ENCODE data around the gene CCL7.

Gene CCL7

GRCh38 chr17:34285286-34285792 is 15.3 kb downstream of the CCL7 start, which contains the start of gene CCL11:
TSS of gene CCL11 (plus strand) at chr17:34285742. CDS start at chr17:34285809, 67 bp downstream.
- DNase-seq = no peak
- Histone ChIP-seq H3K4me3 (no peak within 1 kb of the TSS), H3K9me3 (no peaks in the 10 kb centered on the region), H3K27ac (no peak within 1 kb of the TSS), H3K36me3 (no peaks in the 10 kb centered on the region), H3K27me3 (no peaks in the 10 kb centered on the region), H3K4me1 (peaks cover 0 to 5% (median 0%) of the 10 kb centered on the region in 4 donors)
- intact Hi-C loops (cut with DNase I; ENCODE audit: low total_unique reads) = no loop called here
- TF ChIP-seq, protein P1, sequence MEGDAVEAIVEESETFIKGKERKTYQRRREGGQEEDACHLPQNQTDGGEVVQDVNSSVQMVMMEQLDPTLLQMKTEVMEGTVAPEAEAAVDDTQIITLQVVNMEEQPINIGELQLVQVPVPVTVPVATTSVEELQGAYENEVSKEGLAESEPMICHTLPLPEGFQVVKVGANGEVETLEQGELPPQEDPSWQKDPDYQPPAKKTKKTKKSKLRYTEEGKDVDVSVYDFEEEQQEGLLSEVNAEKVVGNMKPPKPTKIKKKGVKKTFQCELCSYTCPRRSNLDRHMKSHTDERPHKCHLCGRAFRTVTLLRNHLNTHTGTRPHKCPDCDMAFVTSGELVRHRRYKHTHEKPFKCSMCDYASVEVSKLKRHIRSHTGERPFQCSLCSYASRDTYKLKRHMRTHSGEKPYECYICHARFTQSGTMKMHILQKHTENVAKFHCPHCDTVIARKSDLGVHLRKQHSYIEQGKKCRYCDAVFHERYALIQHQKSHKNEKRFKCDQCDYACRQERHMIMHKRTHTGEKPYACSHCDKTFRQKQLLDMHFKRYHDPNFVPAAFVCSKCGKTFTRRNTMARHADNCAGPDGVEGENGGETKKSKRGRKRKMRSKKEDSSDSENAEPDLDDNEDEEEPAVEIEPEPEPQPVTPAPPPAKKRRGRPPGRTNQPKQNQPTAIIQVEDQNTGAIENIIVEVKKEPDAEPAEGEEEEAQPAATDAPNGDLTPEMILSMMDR (IDR thresholded peaks at IDR 0.05) = no peak

DNA sequence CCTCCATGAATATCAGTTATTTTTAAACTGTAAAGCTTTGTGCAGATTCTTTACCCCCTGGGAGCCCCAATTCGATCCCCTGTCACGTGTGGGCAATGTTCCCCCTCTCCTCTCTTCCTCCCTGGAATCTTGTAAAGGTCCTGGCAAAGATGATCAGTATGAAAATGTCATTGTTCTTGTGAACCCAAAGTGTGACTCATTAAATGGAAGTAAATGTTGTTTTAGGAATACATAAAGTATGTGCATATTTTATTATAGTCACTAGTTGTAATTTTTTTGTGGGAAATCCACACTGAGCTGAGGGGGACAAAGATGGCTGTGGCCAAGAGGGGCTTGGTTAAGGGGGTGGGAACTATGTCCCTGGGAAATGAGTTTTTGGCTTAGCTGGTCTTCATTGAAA is 17.9 kb downstream of the CCL7 start:
- no peak for DNase-seq
- TF ChIP-seq, protein P1 (IDR thresholded peaks at IDR 0.05) = no peak
- Histone ChIP-seq H3K27me3 (no peaks in the 10 kb centered on the region), H3K36me3 (no peaks in the 10 kb centered on the region), H3K4me3 (no peak overlapping the region), H3K27ac (no peak overlapping the region), H3K4me1 (peaks cover 0 to 5% (median 0%) of the 10 kb centered on the region in 4 donors), H3K9me3 (no peaks in the 10 kb centered on the region)
- intact Hi-C loops (cut with DNase I; ENCODE audit: low total_unique reads) = no loop called here

GRCh38 chr17:34290586-34290985 is 20.6 kb downstream of the CCL7 start:
- Histone ChIP-seq H3K36me3 (no peaks in the 10 kb centered on the region), H3K4me3 (no peak overlapping the region), H3K9me3 (no peaks in the 10 kb centered on the region), H3K27me3 (no peaks in the 10 kb centered on the region), H3K4me1 (peaks cover 0 to 5% (median 0%) of the 10 kb centered on the region in 4 donors), H3K27ac (no peak overlapping the region)
- DNase-seq = no peak
- TF ChIP-seq, protein P1 (IDR thresholded peaks at IDR 0.05) = no peak
- intact Hi-C loops (cut with DNase I; ENCODE audit: low total_unique reads) = no loop called here

DNA sequence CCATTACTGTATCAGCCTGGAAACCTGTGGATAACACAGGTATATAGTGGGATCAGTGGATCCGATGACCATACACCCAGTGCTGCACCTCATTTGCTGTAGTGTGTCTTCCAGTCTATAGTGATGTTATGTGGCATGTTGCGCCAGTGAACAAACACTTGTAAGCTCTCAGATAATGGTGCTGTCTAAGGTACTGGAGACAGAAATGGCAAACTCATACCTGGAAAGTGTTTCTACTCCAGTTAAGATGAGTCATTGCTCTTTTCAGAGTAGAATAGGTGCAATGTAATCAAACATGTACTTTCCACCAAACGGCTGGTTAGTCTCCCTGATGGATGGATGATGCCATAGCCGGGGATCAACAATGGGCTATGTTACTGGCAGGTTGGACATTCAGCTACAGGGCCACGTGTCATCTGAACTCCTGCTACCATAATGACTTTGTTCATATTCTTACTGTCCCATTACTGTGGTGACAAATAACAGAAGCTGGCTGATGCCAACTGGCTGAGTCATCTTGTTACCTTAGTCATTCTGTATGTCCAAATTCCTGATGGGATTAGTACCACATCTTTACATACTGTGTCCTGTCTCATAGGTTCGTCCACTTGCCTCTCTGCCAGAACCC is 21.8 kb downstream of the CCL7 start:
- no peaks in the 10 kb centered on the region for H3K9me3 ChIP-seq
- H3K27ac ChIP-seq = no peak overlapping the region
- H3K4me3 ChIP-seq = no peak overlapping the region
- TF ChIP-seq, protein P1 (IDR thresholded peaks at IDR 0.05) = no peak
- H3K27me3 ChIP-seq = no peaks in the 10 kb centered on the region
- intact Hi-C loops (cut with DNase I; ENCODE audit: low total_unique reads) = no loop called here
- no peaks in the 10 kb centered on the region for H3K36me3 ChIP-seq
- DNase-seq = no peak
- H3K4me1 ChIP-seq = peaks cover 0 to 5% (median 0%) of the 10 kb centered on the region in 4 donors

GRCh38 chr17:34299027-34299426 is 29.0 kb downstream of the CCL7 start:
- no peak overlapping the region for H3K27ac ChIP-seq
- no peak for DNase-seq
- H3K36me3 ChIP-seq = no peaks in the 10 kb centered on the region
- no peaks in the 10 kb centered on the region for H3K27me3 ChIP-seq
- peaks cover 0 to 23% (median 4%) of the 10 kb centered on the region in 4 donors for H3K4me1 ChIP-seq
- no peaks in the 10 kb centered on the region for H3K9me3 ChIP-seq
- TF ChIP-seq, protein P1 (IDR thresholded peaks at IDR 0.05) = no peak
- intact Hi-C loops (cut with DNase I; ENCODE audit: low total_unique reads) = no loop called here
- no peak overlapping the region for H3K4me3 ChIP-seq
